ENCODE data around the gene ODAD2. TPM values are rescaled to one million over a fixed set of nuclear protein-coding genes. Genes with fewer than 3 reads are reported as not detected.

The ODAD2 gene
- polyA plus RNA-seq, 1 donor from 2014 or later: not detected

DNA sequence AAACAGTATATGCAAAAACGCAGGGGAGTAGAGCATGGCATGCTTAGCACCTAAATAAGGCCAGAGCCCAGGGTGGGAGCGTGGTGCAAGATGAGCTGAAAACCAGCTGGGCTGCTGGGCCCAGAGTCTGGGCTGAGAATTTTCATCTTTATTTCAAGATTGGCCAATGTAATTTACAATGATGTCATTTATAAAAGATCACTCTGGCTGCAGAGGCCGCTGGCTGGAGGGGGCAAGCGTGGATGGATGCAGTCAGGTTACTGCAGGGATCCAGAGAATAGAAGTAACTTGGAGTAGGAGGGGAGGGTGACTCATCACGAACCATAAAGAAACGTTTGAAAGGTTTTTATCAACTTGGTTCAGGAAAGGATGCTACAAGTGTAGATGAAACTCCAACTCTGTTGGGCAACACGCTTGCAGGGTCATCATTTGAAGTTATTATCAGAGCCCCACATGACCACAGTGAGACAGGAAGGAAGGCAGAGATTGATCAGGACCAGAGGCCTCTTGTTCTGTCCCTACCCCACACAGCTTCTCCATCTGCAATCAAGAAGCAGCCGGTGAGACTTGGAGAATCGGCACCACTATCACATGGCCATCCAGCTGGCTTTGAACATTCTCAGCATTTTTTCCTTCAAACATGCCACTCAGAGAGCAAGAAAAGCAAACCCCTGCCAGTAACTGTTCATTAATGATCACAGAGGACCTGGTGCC, 49.2 kb downstream of the ODAD2 start:
- no peaks in the 10 kb centered on the region for H3K9me3 ChIP-seq (ENCODE audit: low read length)
- H3K27ac ChIP-seq (ENCODE audit: low read length): no peak overlapping the region
- no peak overlapping the region for H3K9ac ChIP-seq (ENCODE audit: low read length)
- no peak overlapping the region for H3K4me2 ChIP-seq (ENCODE audit: low read length)
- no peaks in the 10 kb centered on the region for H4K20me1 ChIP-seq (ENCODE audit: insufficient read depth)
- no peak overlapping the region for H2AFZ ChIP-seq (ENCODE audit: low read depth, low read length)
- TF ChIP-seq, protein P1, sequence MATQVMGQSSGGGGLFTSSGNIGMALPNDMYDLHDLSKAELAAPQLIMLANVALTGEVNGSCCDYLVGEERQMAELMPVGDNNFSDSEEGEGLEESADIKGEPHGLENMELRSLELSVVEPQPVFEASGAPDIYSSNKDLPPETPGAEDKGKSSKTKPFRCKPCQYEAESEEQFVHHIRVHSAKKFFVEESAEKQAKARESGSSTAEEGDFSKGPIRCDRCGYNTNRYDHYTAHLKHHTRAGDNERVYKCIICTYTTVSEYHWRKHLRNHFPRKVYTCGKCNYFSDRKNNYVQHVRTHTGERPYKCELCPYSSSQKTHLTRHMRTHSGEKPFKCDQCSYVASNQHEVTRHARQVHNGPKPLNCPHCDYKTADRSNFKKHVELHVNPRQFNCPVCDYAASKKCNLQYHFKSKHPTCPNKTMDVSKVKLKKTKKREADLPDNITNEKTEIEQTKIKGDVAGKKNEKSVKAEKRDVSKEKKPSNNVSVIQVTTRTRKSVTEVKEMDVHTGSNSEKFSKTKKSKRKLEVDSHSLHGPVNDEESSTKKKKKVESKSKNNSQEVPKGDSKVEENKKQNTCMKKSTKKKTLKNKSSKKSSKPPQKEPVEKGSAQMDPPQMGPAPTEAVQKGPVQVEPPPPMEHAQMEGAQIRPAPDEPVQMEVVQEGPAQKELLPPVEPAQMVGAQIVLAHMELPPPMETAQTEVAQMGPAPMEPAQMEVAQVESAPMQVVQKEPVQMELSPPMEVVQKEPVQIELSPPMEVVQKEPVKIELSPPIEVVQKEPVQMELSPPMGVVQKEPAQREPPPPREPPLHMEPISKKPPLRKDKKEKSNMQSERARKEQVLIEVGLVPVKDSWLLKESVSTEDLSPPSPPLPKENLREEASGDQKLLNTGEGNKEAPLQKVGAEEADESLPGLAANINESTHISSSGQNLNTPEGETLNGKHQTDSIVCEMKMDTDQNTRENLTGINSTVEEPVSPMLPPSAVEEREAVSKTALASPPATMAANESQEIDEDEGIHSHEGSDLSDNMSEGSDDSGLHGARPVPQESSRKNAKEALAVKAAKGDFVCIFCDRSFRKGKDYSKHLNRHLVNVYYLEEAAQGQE (IDR thresholded peaks at IDR 0.05; ENCODE audit: borderline replicate concordance): no peak
- no peak for TF ChIP-seq TAF1 (IDR thresholded peaks at IDR 0.05; ENCODE audit: low read depth)
- TF ChIP-seq SMC3 (conservative IDR thresholded peaks at IDR 0.05; ENCODE audit: poor library complexity): no peak
- TF ChIP-seq POLR2AphosphoS5 (IDR thresholded peaks at IDR 0.05): no peak
- H3K27me3 ChIP-seq (ENCODE audit: insufficient read depth, low read depth, low read length): no peaks in the 10 kb centered on the region
- H3K36me3 ChIP-seq (ENCODE audit: insufficient read depth, low read length): no peaks in the 10 kb centered on the region
- no peaks in the 10 kb centered on the region for H3F3A ChIP-seq (ENCODE audit: insufficient read depth, low read length, poor library complexity, severe bottlenecking)
- no peaks in the 10 kb centered on the region for H3K79me2 ChIP-seq (replicated peaks; ENCODE audit: insufficient read depth, low read length)
- H3K9me2 ChIP-seq (ENCODE audit: insufficient read depth, low read length): no peaks in the 10 kb centered on the region
- H3K4me3 ChIP-seq (ENCODE audit: low read length): no peak overlapping the region

DNA sequence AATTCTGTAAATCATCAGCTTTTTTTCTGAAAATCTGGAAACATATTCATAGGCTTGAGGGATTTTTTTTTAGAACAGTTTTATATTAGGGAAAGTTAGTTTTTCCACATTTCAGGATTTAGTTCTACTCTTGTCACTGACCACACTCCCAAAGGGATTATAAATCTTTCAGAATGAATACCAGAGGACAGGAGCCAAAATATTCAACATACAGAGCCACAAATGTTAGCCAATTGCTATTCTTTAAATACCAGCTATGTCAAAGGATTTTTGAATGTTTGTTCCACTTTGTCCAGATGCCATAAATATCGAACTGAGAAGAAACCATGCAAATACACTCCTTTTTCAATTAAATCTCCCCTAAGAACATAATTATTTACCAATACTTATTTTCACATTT, 50.7 kb downstream of the ODAD2 start:
- no peaks in the 10 kb centered on the region for H4K20me1 ChIP-seq (ENCODE audit: insufficient read depth)
- no peaks in the 10 kb centered on the region for H3F3A ChIP-seq (ENCODE audit: insufficient read depth, low read length, poor library complexity, severe bottlenecking)
- no peaks in the 10 kb centered on the region for H3K27me3 ChIP-seq (ENCODE audit: insufficient read depth, low read depth, low read length)
- H2AFZ ChIP-seq (ENCODE audit: low read depth, low read length): no peak overlapping the region
- no peak overlapping the region for H3K4me2 ChIP-seq (ENCODE audit: low read length)
- H3K27ac ChIP-seq (ENCODE audit: low read length): no peak overlapping the region
- no peak overlapping the region for H3K4me3 ChIP-seq (ENCODE audit: low read length)
- H3K79me2 ChIP-seq (replicated peaks; ENCODE audit: insufficient read depth, low read length): no peaks in the 10 kb centered on the region
- no peak overlapping the region for H3K9ac ChIP-seq (ENCODE audit: low read length)
- H3K9me2 ChIP-seq (ENCODE audit: insufficient read depth, low read length): no peaks in the 10 kb centered on the region
- H3K9me3 ChIP-seq (ENCODE audit: low read length): no peaks in the 10 kb centered on the region
- TF ChIP-seq, protein P1 (IDR thresholded peaks at IDR 0.05; ENCODE audit: borderline replicate concordance): no peak
- TF ChIP-seq RAD21 (conservative IDR thresholded peaks at IDR 0.05) (no peak), MXI1 (conservative IDR thresholded peaks at IDR 0.05; ENCODE audit: poor library complexity, severe bottlenecking) (no peak), POLR2AphosphoS5 (IDR thresholded peaks at IDR 0.05) (no peak), TAF1 (IDR thresholded peaks at IDR 0.05; ENCODE audit: low read depth) (no peak), SMC3 (conservative IDR thresholded peaks at IDR 0.05; ENCODE audit: poor library complexity) (no peak), EZH2 (IDR thresholded peaks at IDR 0.05; ENCODE audit: borderline replicate concordance, insufficient read depth, low read length, poor library complexity, severe bottlenecking) (no peak), EP300 (conservative IDR thresholded peaks at IDR 0.05; ENCODE audit: poor library complexity, severe bottlenecking) (no peak)
- TF ChIP-seq, protein P2, sequence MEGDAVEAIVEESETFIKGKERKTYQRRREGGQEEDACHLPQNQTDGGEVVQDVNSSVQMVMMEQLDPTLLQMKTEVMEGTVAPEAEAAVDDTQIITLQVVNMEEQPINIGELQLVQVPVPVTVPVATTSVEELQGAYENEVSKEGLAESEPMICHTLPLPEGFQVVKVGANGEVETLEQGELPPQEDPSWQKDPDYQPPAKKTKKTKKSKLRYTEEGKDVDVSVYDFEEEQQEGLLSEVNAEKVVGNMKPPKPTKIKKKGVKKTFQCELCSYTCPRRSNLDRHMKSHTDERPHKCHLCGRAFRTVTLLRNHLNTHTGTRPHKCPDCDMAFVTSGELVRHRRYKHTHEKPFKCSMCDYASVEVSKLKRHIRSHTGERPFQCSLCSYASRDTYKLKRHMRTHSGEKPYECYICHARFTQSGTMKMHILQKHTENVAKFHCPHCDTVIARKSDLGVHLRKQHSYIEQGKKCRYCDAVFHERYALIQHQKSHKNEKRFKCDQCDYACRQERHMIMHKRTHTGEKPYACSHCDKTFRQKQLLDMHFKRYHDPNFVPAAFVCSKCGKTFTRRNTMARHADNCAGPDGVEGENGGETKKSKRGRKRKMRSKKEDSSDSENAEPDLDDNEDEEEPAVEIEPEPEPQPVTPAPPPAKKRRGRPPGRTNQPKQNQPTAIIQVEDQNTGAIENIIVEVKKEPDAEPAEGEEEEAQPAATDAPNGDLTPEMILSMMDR (IDR thresholded peaks at IDR 0.05; ENCODE audit: poor library complexity, severe bottlenecking): no peak
- H3K36me3 ChIP-seq (ENCODE audit: insufficient read depth, low read length): no peaks in the 10 kb centered on the region
